A673 (cell line): ENCODE measurements around the gene EXOC4. TPM values are rescaled to one million over a fixed set of nuclear protein-coding genes. Genes with fewer than 3 reads are reported as not detected.

Experiments
- BruUV-seq: library from RNA; stranded (reverse); fragments of 400-500 nt; replicated peaks from 2 replicates; lab custom pipeline; 2021; lab: Mats Ljungman, UMichigan
- CTCF ChIA-PET: fragments of 300-600 bp; sonication (Branson Sonifier 250); formaldehyde crosslinking; loops from one replicate; lab custom pipeline; 2022; ENCODE audit warnings: antibody characterized with exemption; lab: Charles Lee
- POLR2A ChIA-PET: fragments of 300-600 bp; sonication (Branson Sonifier 250); formaldehyde crosslinking; loops from one replicate; lab custom pipeline; 2022; ENCODE audit warnings: antibody characterized with exemption; ENCODE audit not compliant: low non-redundant PET; lab: Charles Lee
- DNase-seq: peaks from one replicate; pipeline ENCODE4 v3.0.0-alpha.2; 2015; ENCODE audit warnings: low spot score
- H3K27ac ChIP-seq: fragments of 200-600 bp; sonication (generic); 2 replicates; pipeline ENCODE4 v1.5.1; 2016; ENCODE audit warnings: mixed run types, low read depth, mild to moderate bottlenecking, mixed read lengths, antibody characterized with exemption, low read length; ENCODE audit not compliant: poor library complexity, severe bottlenecking
- H3K27me3 ChIP-seq: fragments of 200-600 bp; sonication (generic); replicated peaks from 2 replicates; pipeline ENCODE4 v1.6.1; 2017; ENCODE audit warnings: mixed run types, low read depth, mild to moderate bottlenecking, mixed read lengths, antibody characterized with exemption, low read length; ENCODE audit not compliant: insufficient read depth, poor library complexity
- H3K36me3 ChIP-seq: fragments of 200-600 bp; sonication (generic); 2 replicates; pipeline ENCODE4 v1.6.1; 2016; ENCODE audit warnings: mixed run types, mild to moderate bottlenecking, mixed read lengths, antibody characterized with exemption, low read length; ENCODE audit not compliant: insufficient read depth, poor library complexity, severe bottlenecking
- H3K4me1 ChIP-seq: fragments of 200-600 bp; sonication (generic); 2 replicates; pipeline ENCODE4 v1.6.1; 2017; ENCODE audit warnings: mixed run types, mild to moderate bottlenecking, mixed read lengths, antibody characterized with exemption, low read length; ENCODE audit not compliant: insufficient read depth, poor library complexity, severe bottlenecking
- H3K4me3 ChIP-seq: fragments of 200-600 bp; sonication (generic); 2 replicates; pipeline ENCODE4 v1.5.1; 2016; ENCODE audit warnings: low read depth, mixed run types, mild to moderate bottlenecking, mixed read lengths, low read length; ENCODE audit not compliant: poor library complexity, severe bottlenecking
- H3K9me3 ChIP-seq: fragments of 200-600 bp; sonication (generic); 2 replicates; pipeline ENCODE4 v1.6.1; 2016; ENCODE audit warnings: mixed run types, low read depth, mild to moderate bottlenecking, mixed read lengths, antibody characterized with exemption, low read length; ENCODE audit not compliant: poor library complexity, severe bottlenecking
- CTCF ChIP-seq: fragments of 300-800, 200-600 bp; sonication (generic); conservative IDR thresholded peaks from 2 replicates; pipeline ENCODE4 v1.5.1; 2017; ENCODE audit warnings: low read depth, mild to moderate bottlenecking, antibody characterized with exemption, low read length, moderate library complexity, mixed read lengths
- EZH2 ChIP-seq: fragments of 200-600 bp; sonication (generic); IDR thresholded peaks from 2 replicates; pipeline ENCODE4 v1.6.1; 2017; ENCODE audit warnings: borderline replicate concordance, low read depth, mild to moderate bottlenecking, mixed read lengths, antibody characterized with exemption, low read length; ENCODE audit not compliant: poor library complexity, severe bottlenecking
- intact Hi-C: fragments of 100-400 bp; cut with micrococcal nuclease; formaldehyde crosslinking; loops from one replicate; pipeline ENCODE4 v1.10.0; 2022; ENCODE audit not compliant: unreplicated experiment
- total RNA-seq: library from RNA; stranded (reverse); gene quantifications from 2 replicates; pipeline ENCODE4 v1.2.3, GENCODE V29; 2021

Gene EXOC4
- total RNA-seq, 1 experiment from 2014 or later, result 66.1 TPM

GRCh38 chr7:133873631-133874030 is 620.8 kb downstream of the EXOC4 start:
- no TSS peak for BruUV-seq
- TF ChIP-seq EZH2 (no peak), CTCF (no peak)
- Histone ChIP-seq H3K4me3 (no peak overlapping the region), H3K4me1 (no peaks in the 10 kb centered on the region), H3K36me3 (no peaks in the 10 kb centered on the region), H3K27ac (no peak overlapping the region), H3K9me3 (no peaks in the 10 kb centered on the region), H3K27me3 (no peaks in the 10 kb centered on the region)
- ChIA-PET CTCF (no interaction called here), POLR2A (no interaction called here)
- DNase-seq, result no peak
- intact Hi-C loops, result no loop called here

- no peaks in the 10 kb centered on the region for H3K9me3 ChIP-seq
- no peaks in the 10 kb centered on the region for H3K36me3 ChIP-seq
- CTCF ChIA-PET, result interaction anchor here (0.6 kb wide), 1 partner anchor 111 kb away, joined by 3 read pairs; no protein-coding TSS in a partner anchor
- POLR2A ChIA-PET, result no interaction called here
- no peaks in the 10 kb centered on the region for H3K4me1 ChIP-seq
- BruUV-seq, result no TSS peak
- H3K27ac ChIP-seq, result no peak overlapping the region
- no peak overlapping the region for H3K4me3 ChIP-seq
- TF ChIP-seq EZH2, result no peak
- TF ChIP-seq CTCF, result no peak
- no peaks in the 10 kb centered on the region for H3K27me3 ChIP-seq
- intact Hi-C loops, result no loop called here
- no peak for DNase-seq
Measured at GRCh38 chr7:133883591-133883990, 630.7 kb downstream of the EXOC4 start.

- no peaks in the 10 kb centered on the region for H3K4me1 ChIP-seq
- CTCF ChIA-PET, result no interaction called here
- TF ChIP-seq CTCF (no peak), EZH2 (no peak)
- H3K27me3 ChIP-seq, result no peaks in the 10 kb centered on the region
- no peak overlapping the region for H3K27ac ChIP-seq
- intact Hi-C loops, result no loop called here
- no TSS peak for BruUV-seq
- H3K36me3 ChIP-seq, result no peaks in the 10 kb centered on the region
- H3K4me3 ChIP-seq, result no peak overlapping the region
- no peaks in the 10 kb centered on the region for H3K9me3 ChIP-seq
- POLR2A ChIA-PET, result no interaction called here
- no peak for DNase-seq
Measured at GRCh38 chr7:133885213-133885612, 632.3 kb downstream of the EXOC4 start.
